Ovary (tissue), 9 donors: ENCODE data around the gene ADAMTSL5. TPM values are rescaled to one million over a fixed set of nuclear protein-coding genes. Genes with fewer than 3 reads are reported as not detected.

Experiments
- DNase-seq, 5 donors: peaks; one replicate each; pipeline ENCODE4 v3.0.0-alpha.2; 2019 to 2020
- H3K27ac ChIP-seq, 2 donors: fragments of 200-600 bp; one replicate each; pipeline versions ENCODE4 v1.5.1 to v1.8.0; 2019 to 2022
- H3K27me3 ChIP-seq: fragments of 200-600 bp; one replicate; pipeline ENCODE4 v1.8.0; 2022
- H3K36me3 ChIP-seq: fragments of 200-600 bp; sonication (generic); one replicate; pipeline ENCODE4 v1.5.1; 2019
- H3K4me1 ChIP-seq: one replicate; pipeline ENCODE4 v1.8.1; 2013; ENCODE audit warnings: mild to moderate bottlenecking, moderate library complexity; ENCODE audit not compliant: insufficient read depth
- H3K4me3 ChIP-seq: fragments of 200-600 bp; sonication (generic); one replicate; pipeline ENCODE4 v1.5.1; 2017
- H3K9me3 ChIP-seq, 2 donors: fragments of 200-600 bp in 1 of 2; sonication (generic) in 1 of 2; one replicate each; pipeline versions ENCODE4 v1.5.1 to v1.8.1; 2013 to 2019; ENCODE audit warnings: mild to moderate bottlenecking in 1 of 2, moderate library complexity in 1 of 2
- EP300 ChIP-seq: sonication (generic); formaldehyde crosslinking; IDR thresholded peaks from one replicate; pipeline ENCODE4 v1.6.1; 2017; ENCODE audit warnings: antibody characterized with exemption
- POLR2A ChIP-seq: fragments of 450-650 bp; IDR thresholded peaks from one replicate; pipeline ENCODE4 v1.6.1; 2017; ENCODE audit warnings: antibody characterized with exemption, mild to moderate bottlenecking, moderate library complexity
- WGBS, 3 donors: extraction: QIAGEN DNeasy Blood & Tissue Kit in 1 of 3; methylation state at CpG; one replicate each; pipeline versions ENCODE4 v1.1.5 to v1.1.7; 2013 to 2017; 5-methylcytosine and 5-hydroxymethylcytosine counted together
- intact Hi-C, 4 donors: fragments of 100-400 bp; cut with DNase I; formaldehyde crosslinking; loops; one replicate each; pipeline versions ENCODE4 v1.11.0 to v1.15.1; 2022 to 2023
- polyA plus RNA-seq, 2 donors: library from polyadenylated mRNA; stranded (reverse); fragments of 200-250 nt in 1 of 2; fragments of 350-450 nt in 1 of 2; fragmentation: Illumina TruSeq in 1 of 2; extraction: RNeasy Lipid Tissue Mini Kit (QIAGEN cat#74804) in 1 of 2; gene quantifications; one replicate each; pipeline ENCODE4 v1.2.3, GENCODE V29; 2013 to 2014
- total RNA-seq, 7 donors: library from RNA; depleted of rRNA in 2 of 7; stranded (reverse); fragments of >200 nt in 2 of 7; fragmentation: NEBNext Ultra II Directional in 3 of 7; extraction: Animal tissue kit (Norgen Biotek cat#: 25700) in 3 of 7; gene quantifications; one replicate each; pipeline versions ENCODE4 v1.1.0 to v1.2.4, GENCODE V29; 2016 to 2023
- TF ChIP-seq, protein P1 (sequence below), 3 donors: fragments of 450-650 bp in 2 of 3; fragments of 200-600 bp in 1 of 3; IDR thresholded peaks; one replicate each; pipeline versions ENCODE4 v1.5.1 to v1.8.0; 2016 to 2022; ENCODE audit warnings: antibody characterized with exemption in 3 of 3, mild to moderate bottlenecking in 1 of 3
- donor health status: DM: no; HTN: no; CAD: no; lungs with moderate emphysema.
- donor health status: DM: no; HTN: no; CAD: no.
- donor health status: Bipolar disorder and iron deficiency.
- donor health status: DM: yes; HTN: yes; CAD: no.
- donor health status: DM: no; HTN: no; CAD: no.
- donor health status: DM: yes; HTN: yes; CAD: no.

ADAMTSL5 gene
- total and polyA plus RNA-seq, 9 donors = 0.19 to 7.5 (median 2.0) TPM; not detected in 1

DNA sequence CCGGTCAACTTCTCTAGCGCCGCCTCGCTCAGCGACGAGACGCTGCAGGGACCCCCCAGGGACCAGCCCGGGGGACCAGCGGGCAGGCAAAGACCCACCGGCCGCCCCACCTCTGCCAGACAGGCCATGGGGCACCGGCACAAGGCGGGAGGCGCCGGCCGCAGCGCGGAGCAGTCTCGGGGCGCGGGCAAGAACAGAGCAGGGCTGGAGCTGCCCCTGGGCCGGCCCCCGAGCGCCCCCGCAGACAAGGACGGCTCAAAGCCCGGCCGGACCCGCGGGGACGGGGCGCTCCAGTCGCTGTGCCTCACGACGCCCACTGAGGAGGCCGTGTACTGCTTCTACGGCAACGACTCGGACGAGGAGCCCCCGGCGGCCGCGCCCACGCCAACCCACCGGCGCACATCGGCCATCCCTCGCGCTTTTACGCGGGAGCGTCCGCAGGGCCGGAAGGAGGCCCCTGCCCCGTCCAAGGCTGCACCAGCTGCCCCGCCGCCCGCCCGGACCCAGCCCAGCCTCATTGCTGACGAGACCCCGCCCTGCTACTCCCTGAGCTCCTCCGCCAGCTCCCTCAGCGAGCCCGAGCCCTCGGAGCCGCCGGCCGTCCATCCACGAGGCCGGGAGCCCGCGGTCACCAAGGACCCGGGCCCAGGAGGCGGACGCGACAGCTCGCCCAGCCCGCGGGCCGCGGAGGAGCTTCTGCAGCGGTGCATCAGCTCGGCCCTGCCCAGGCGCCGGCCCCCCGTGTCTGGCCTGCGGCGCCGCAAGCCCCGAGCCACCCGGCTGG is 45.1 kb downstream of the ADAMTSL5 start:
- Histone ChIP-seq H3K9me3 (no peaks in the 10 kb centered on the region), H3K27ac (no peak overlapping the region), H3K36me3 (no peaks in the 10 kb centered on the region), H3K4me3 (no peak overlapping the region), H3K27me3 (peaks cover 11% of the 10 kb centered on the region), H3K4me1 (peaks cover 35% of the 10 kb centered on the region)
- 8 to 15% (median 10%) methylated on average over 57 to 92 of the region's 92 CpGs for WGBS, 3 donors
- TF ChIP-seq POLR2A (no peak), EP300 (no peak)
- TF ChIP-seq, protein P1, sequence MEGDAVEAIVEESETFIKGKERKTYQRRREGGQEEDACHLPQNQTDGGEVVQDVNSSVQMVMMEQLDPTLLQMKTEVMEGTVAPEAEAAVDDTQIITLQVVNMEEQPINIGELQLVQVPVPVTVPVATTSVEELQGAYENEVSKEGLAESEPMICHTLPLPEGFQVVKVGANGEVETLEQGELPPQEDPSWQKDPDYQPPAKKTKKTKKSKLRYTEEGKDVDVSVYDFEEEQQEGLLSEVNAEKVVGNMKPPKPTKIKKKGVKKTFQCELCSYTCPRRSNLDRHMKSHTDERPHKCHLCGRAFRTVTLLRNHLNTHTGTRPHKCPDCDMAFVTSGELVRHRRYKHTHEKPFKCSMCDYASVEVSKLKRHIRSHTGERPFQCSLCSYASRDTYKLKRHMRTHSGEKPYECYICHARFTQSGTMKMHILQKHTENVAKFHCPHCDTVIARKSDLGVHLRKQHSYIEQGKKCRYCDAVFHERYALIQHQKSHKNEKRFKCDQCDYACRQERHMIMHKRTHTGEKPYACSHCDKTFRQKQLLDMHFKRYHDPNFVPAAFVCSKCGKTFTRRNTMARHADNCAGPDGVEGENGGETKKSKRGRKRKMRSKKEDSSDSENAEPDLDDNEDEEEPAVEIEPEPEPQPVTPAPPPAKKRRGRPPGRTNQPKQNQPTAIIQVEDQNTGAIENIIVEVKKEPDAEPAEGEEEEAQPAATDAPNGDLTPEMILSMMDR (IDR thresholded peaks at IDR 0.05) = no peak
- intact Hi-C loops = no loop called here
- DNase-seq = peak in 2 of 5 donors; percentile 17 to 43

DNA sequence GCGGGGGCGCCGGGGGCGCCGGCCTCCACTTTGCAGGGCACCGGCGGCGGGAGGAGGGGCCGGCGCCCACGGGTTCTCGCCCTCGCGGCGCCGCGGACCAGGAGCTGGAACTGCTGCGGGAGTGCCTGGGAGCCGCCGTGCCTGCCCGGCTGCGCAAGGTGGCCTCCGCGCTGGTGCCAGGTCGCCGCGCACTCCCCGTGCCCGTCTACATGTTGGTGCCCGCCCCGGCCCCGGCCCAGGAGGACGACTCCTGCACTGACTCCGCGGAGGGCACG is 45.7 kb downstream of the ADAMTSL5 start:
- Histone ChIP-seq H3K4me1 (peaks cover 35% of the 10 kb centered on the region), H3K4me3 (no peak overlapping the region), H3K9me3 (no peaks in the 10 kb centered on the region), H3K36me3 (no peaks in the 10 kb centered on the region), H3K27me3 (peaks cover 11% of the 10 kb centered on the region), H3K27ac (no peak overlapping the region)
- no peak for DNase-seq
- 13 to 20% methylated on average over 17 to 36 of the region's 36 CpGs; no CpG with 5 or more reads in 1 of the 3 donors for WGBS, 3 donors
- no peak for TF ChIP-seq EP300
- no peak for TF ChIP-seq POLR2A
- TF ChIP-seq, protein P1 (IDR thresholded peaks at IDR 0.05) = no peak
- intact Hi-C loops = no loop called here

DNA sequence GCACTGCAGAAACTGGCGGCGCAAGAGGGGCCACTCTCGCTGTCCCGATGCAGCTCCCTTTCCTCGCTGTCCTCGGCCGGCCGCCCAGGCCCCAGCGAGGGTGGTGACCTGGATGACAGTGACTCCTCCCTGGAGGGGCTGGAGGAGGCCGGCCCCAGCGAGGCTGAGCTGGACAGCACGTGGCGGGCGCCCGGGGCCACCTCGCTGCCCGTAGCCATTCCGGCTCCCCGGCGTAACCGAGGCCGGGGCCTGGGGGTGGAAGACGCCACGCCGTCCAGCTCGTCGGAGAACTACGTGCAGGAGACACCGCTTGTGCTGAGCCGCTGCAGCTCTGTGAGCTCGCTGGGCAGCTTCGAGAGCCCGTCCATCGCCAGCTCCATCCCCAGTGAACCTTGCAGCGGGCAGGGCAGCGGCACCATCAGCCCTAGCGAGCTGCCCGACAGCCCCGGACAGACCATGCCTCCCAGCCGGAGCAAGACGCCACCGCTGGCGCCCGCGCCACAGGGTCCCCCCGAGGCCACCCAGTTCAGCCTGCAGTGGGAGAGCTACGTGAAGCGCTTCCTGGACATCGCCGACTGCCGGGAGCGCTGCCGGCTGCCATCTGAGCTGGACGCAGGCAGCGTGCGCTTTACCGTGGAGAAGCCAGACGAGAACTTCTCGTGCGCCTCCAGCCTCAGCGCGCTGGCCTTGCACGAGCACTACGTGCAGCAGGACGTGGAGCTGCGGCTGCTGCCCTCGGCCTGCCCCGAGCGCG is 46.2 kb downstream of the ADAMTSL5 start:
- peaks cover 11% of the 10 kb centered on the region for H3K27me3 ChIP-seq

DNA sequence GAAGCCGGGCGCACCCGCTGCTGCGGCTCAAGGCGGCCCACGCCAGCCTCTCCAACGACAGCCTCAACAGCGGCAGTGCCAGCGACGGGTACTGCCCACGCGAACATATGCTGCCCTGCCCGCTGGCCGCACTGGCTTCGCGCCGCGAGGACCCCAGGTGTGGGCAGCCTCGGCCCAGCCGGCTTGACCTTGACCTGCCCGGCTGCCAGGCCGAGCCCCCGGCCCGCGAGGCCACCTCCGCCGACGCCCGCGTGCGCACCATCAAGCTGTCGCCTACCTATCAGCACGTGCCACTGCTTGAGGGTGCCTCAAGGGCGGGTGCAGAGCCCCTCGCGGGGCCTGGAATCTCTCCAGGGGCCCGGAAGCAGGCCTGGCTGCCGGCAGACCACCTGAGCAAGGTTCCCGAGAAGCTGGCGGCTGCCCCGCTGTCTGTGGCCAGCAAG is 46.8 kb downstream of the ADAMTSL5 start:
- peaks cover 31% of the 10 kb centered on the region for H3K4me1 ChIP-seq
- TF ChIP-seq EP300 (no peak), POLR2A (no peak)
- TF ChIP-seq, protein P1 (IDR thresholded peaks at IDR 0.05) = no peak
- intact Hi-C loops = no loop called here
- H3K36me3 ChIP-seq = no peaks in the 10 kb centered on the region
- H3K9me3 ChIP-seq = no peaks in the 10 kb centered on the region
- peaks cover 11% of the 10 kb centered on the region for H3K27me3 ChIP-seq
- 20 to 56% (median 35%) methylated on average over 7 to 41 of the region's 41 CpGs for WGBS, 3 donors
- no peak for DNase-seq
- H3K27ac ChIP-seq = no peak overlapping the region
- H3K4me3 ChIP-seq = no peak overlapping the region

More for the DNA sequence above, 46.2 kb downstream of the ADAMTSL5 start:
- TF ChIP-seq POLR2A = no peak
- TF ChIP-seq, protein P1 (IDR thresholded peaks at IDR 0.05) = no peak
- no peak for TF ChIP-seq EP300
- H3K36me3 ChIP-seq = no peaks in the 10 kb centered on the region
- H3K9me3 ChIP-seq = no peaks in the 10 kb centered on the region
- WGBS, 3 donors = 37 to 66% (median 44%) methylated on average over 45 to 70 of the region's 70 CpGs
- H3K4me1 ChIP-seq = peaks cover 35% of the 10 kb centered on the region
- intact Hi-C loops = no loop called here
- DNase-seq = peak in 1 of 5 donors; percentile 24
- no peak overlapping the region for H3K27ac ChIP-seq
- no peak overlapping the region for H3K4me3 ChIP-seq
